ENCODE results near the gene OPCML. TPM values are rescaled to one million over a fixed set of nuclear protein-coding genes. Genes with fewer than 3 reads are reported as not detected.

Gene OPCML
- total RNA-seq, 1 experiment from 2014 or later, result not detected

- no peaks in the 10 kb centered on the region for H3K4me1 ChIP-seq (ENCODE audit: control insufficient read depth, insufficient read depth, low read length)
- TF ChIP-seq TCF7L2 (IDR thresholded peaks at IDR 0.05; ENCODE audit: low read depth, low read length), result no peak
- no peak for TF ChIP-seq SIN3A (IDR thresholded peaks at IDR 0.05; ENCODE audit: borderline replicate concordance, insufficient read depth, low read depth, low read length)
- TF ChIP-seq POLR2AphosphoS5 (IDR thresholded peaks at IDR 0.05; ENCODE audit: low read depth, low read length), result no peak
- CTCF ChIA-PET, result no interaction called here
- H3K4me3 ChIP-seq (ENCODE audit: low read depth in 2 of 2, low read length in 2 of 2), result no peak overlapping the region
- no peak for DNase-seq (ENCODE audit: low read depth, low spot score)
- H3K27ac ChIP-seq (ENCODE audit: low read length), result no peak overlapping the region
- no peak for ATAC-seq
- no peaks in the 10 kb centered on the region for H3K9me3 ChIP-seq (ENCODE audit: control insufficient read depth, insufficient read depth, low read depth, low read length)
- POLR2A ChIA-PET, result no interaction called here
- no peaks in the 10 kb centered on the region for H3K27me3 ChIP-seq (ENCODE audit: control insufficient read depth, insufficient read depth, low read length)
- in situ Hi-C loops (cut with HindIII; ENCODE audit: low pct_unique_long_range_greater_than_20kb, low sequenced_read_pairs), result no loop called here
- H3K36me3 ChIP-seq (ENCODE audit: control insufficient read depth, insufficient read depth, low read length), result no peaks in the 10 kb centered on the region
- BruUV-seq (replicated peaks), result no TSS peak
- intact Hi-C loops (cut with micrococcal nuclease; ENCODE audit: unreplicated experiment), result no loop called here
These were observed 746.4 kb downstream of the OPCML start for GRCh38 chr11:132785878-132786277.

DNA sequence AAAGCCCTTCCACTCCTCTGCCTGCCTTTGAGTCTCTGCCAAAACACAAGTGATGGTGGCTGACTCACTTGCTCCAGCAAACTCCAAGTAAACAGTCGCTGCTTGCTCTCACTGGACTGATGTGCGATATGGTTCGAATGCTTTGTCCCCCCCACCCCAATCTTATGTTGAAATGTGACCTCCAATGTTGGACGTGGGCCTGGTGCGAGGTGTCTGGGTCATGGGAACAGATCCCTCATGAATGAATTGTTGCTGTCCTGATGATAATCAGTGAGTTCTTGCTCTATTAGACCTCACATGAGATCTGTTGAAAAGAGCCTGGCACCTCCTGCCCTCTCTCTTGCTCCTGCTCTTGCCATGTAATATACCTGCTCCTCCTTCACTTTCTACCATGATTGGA, 747.9 kb downstream of the OPCML start:
- in situ Hi-C loops (cut with HindIII; ENCODE audit: low pct_unique_long_range_greater_than_20kb, low sequenced_read_pairs) (no loop called here), intact Hi-C loops (cut with micrococcal nuclease; ENCODE audit: unreplicated experiment) (no loop called here)
- DNase-seq (ENCODE audit: low read depth, low spot score), result no peak
- BruUV-seq (replicated peaks), result no TSS peak
- H3K4me1 ChIP-seq (ENCODE audit: control insufficient read depth, insufficient read depth, low read length), result no peaks in the 10 kb centered on the region
- POLR2A ChIA-PET, result no interaction called here
- no peaks in the 10 kb centered on the region for H3K36me3 ChIP-seq (ENCODE audit: control insufficient read depth, insufficient read depth, low read length)
- H3K27me3 ChIP-seq (ENCODE audit: control insufficient read depth, insufficient read depth, low read length), result no peaks in the 10 kb centered on the region
- H3K4me3 ChIP-seq (ENCODE audit: low read depth in 2 of 2, low read length in 2 of 2), result no peak overlapping the region
- no peaks in the 10 kb centered on the region for H3K9me3 ChIP-seq (ENCODE audit: control insufficient read depth, insufficient read depth, low read depth, low read length)
- no peak for TF ChIP-seq TCF7L2 (IDR thresholded peaks at IDR 0.05; ENCODE audit: low read depth, low read length)
- TF ChIP-seq CTCF (IDR thresholded peaks at IDR 0.05), result no peak
- no peak for TF ChIP-seq REST (IDR thresholded peaks at IDR 0.05; ENCODE audit: insufficient read depth in 1 of 2, low read depth in 2 of 2, low read length in 1 of 2)
- no peak for TF ChIP-seq POLR2AphosphoS5 (IDR thresholded peaks at IDR 0.05; ENCODE audit: low read depth, low read length)
- no peak for TF ChIP-seq SIN3A (IDR thresholded peaks at IDR 0.05; ENCODE audit: borderline replicate concordance, insufficient read depth, low read depth, low read length)
- H3K27ac ChIP-seq (ENCODE audit: low read length), result no peak overlapping the region
- no peak for ATAC-seq
- CTCF ChIA-PET, result interaction anchor here (0.5 kb wide), 1 partner anchor 157 kb away, joined by 3 read pairs; no protein-coding TSS in a partner anchor

- Histone ChIP-seq H3K36me3 (ENCODE audit: control insufficient read depth, insufficient read depth, low read length) (no peaks in the 10 kb centered on the region), H3K9me3 (ENCODE audit: control insufficient read depth, insufficient read depth, low read depth, low read length) (no peaks in the 10 kb centered on the region), H3K4me3 (ENCODE audit: low read depth in 2 of 2, low read length in 2 of 2) (no peak overlapping the region), H3K4me1 (ENCODE audit: control insufficient read depth, insufficient read depth, low read length) (no peaks in the 10 kb centered on the region), H3K27me3 (ENCODE audit: control insufficient read depth, insufficient read depth, low read length) (no peaks in the 10 kb centered on the region), H3K27ac (ENCODE audit: low read length) (no peak overlapping the region)
- ATAC-seq (no peak), DNase-seq (ENCODE audit: low read depth, low spot score) (no peak)
- intact Hi-C loops (cut with micrococcal nuclease; ENCODE audit: unreplicated experiment) (no loop called here), in situ Hi-C loops (cut with HindIII; ENCODE audit: low pct_unique_long_range_greater_than_20kb, low sequenced_read_pairs) (no loop called here)
- POLR2A ChIA-PET, result interaction anchor here (0.7 kb wide), 1 partner anchor 75 kb away, joined by 7 read pairs; no protein-coding TSS in a partner anchor
- TF ChIP-seq REST (IDR thresholded peaks at IDR 0.05; ENCODE audit: insufficient read depth in 1 of 2, low read depth in 2 of 2, low read length in 1 of 2) (no peak), SIN3A (IDR thresholded peaks at IDR 0.05; ENCODE audit: borderline replicate concordance, insufficient read depth, low read depth, low read length) (no peak), TCF7L2 (IDR thresholded peaks at IDR 0.05; ENCODE audit: low read depth, low read length) (no peak), CTCF (IDR thresholded peaks at IDR 0.05) (no peak), POLR2AphosphoS5 (IDR thresholded peaks at IDR 0.05; ENCODE audit: low read depth, low read length) (no peak)
- BruUV-seq (replicated peaks), result no TSS peak
- CTCF ChIA-PET, result interaction anchor here (0.6 kb wide), 1 partner anchor 159 kb away, joined by 7 read pairs; no protein-coding TSS in a partner anchor
These were observed 750.2 kb downstream of the OPCML start for GRCh38 chr11:132782102-132782501.
